Sigmoid colon (tissue), 3 donors: Measurements from ENCODE around the gene CREB3L4.

Source experiments
- CTCF ChIP-seq, 4 experiments: fragments of 450-650 bp in 3 of 4; fragments of 200-600 bp in 1 of 4; IDR thresholded peaks; one replicate each; pipeline ENCODE4 v1.5.1; 2016 to 2019; ENCODE audit warnings: antibody characterized with exemption in 4 of 4, mild to moderate bottlenecking in 3 of 4, moderate library complexity in 2 of 4
- POLR2A ChIP-seq, 2 donors: fragments of 450-650 bp; IDR thresholded peaks; one replicate each; pipeline ENCODE4 v1.6.1; 2016; ENCODE audit warnings: antibody characterized with exemption in 2 of 2, mild to moderate bottlenecking in 2 of 2, moderate library complexity in 2 of 2

- TF ChIP-seq CTCF (IDR thresholded peaks at IDR 0.05) (no peak), POLR2A (IDR thresholded peaks at IDR 0.05) (no peak)
Measured at GRCh38 chr1:153984123-153984894, 16.6 kb downstream of the CREB3L4 start.
